Lower leg skin (tissue), 3 donors: ENCODE data around the gene GMEB2.

Experiments used
- CTCF ChIP-seq, 3 donors: fragments of 450-650 bp; IDR thresholded peaks; one replicate each; pipeline ENCODE4 v1.5.1; 2016; ENCODE audit warnings: antibody characterized with exemption in 3 of 3, mild to moderate bottlenecking in 3 of 3, moderate library complexity in 2 of 3
- POLR2A ChIP-seq, 2 donors: fragments of 450-650 bp; IDR thresholded peaks; one replicate each; pipeline ENCODE4 v1.6.1; 2016 to 2017; ENCODE audit warnings: antibody characterized with exemption in 2 of 2, mild to moderate bottlenecking in 1 of 2, moderate library complexity in 1 of 2

GRCh38 chr20:63635431-63636141 is 8.7 kb upstream of the GMEB2 start:
- TF ChIP-seq CTCF (IDR thresholded peaks at IDR 0.05) (no peak), POLR2A (IDR thresholded peaks at IDR 0.05) (no peak)
